Measurements from ENCODE around the gene GALNT11.

Gene GALNT11

DNA sequence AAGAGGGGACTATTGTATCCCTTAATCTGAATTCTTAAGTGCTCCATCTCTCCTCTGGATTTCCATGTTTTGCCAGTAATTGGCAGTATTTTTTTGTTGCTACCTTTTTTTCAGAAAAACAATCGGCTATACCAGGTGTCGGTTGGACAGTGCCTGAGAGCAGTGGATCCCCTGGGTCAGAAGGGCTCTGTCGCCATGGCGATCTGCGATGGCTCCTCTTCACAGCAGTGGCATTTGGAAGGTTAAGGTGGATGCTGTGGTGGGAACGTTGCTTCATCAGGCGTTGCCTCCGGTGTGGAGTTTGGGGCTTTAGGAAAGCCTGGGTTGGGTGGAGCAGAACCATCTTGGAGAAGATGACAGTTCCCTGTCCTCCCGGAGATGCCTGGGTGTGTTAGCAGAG is 96.0 kb downstream of the GALNT11 start:
- no peak for DNase-seq

DNA sequence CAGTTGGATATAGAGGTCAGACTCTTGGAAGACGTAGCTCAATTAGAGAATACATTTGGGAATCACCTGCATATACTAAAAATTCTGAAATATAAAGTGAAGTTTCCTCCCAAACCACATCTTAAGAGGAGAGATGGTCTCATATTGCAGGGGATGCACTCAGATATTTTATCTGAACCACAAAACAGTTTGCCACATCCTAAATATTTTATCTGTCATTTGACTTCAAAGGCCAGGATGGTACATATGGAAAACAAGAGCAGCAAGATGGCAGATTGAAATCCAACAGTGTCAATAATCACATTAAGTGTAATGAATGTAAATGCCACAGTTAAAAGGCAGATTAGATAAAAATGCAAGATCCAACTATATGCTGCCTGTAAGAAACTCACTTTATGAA is 97.1 kb downstream of the GALNT11 start:
- no peak for DNase-seq

DNA sequence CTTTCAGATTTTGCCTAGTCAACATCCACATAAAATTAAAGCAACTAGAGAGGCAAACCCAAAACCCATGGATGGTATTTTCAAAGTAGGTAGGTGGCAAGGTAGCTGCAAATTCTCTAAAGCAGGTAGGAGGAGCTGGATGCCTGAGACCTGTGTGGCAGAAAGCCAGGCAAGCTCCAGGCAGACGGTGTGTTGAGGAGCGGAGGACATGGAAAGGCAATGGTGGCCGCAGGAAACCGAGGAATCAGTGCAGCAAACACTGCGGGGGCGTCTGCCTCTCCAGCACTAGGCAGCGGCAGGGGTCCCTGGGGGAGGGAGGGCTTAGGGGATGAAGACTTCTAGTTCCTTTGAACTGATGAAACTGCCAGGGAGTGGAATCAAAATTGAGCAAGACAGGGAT is 101.3 kb downstream of the GALNT11 start:
- DNase-seq, result no peak

DNA sequence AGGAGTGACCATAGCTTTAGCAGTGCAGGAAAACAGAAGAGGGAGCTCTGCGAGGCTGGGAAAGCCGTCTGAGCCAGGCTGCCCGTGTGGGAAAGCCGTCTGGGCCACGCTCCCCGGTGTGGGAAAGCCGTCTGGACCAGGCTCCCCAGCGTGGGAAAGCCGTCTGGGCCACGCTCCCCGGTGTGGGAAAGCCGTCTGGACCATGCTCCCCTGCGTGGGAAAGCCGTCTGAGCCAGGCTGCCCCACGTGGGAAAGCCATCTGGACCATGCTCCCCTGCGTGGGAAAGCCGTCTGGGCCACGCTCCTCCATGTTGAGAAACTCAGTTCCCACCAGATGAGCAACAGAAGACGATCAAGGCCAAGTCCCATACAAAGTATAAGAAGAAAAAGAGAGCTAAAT is 101.8 kb downstream of the GALNT11 start:
- DNase-seq, result no peak

DNA sequence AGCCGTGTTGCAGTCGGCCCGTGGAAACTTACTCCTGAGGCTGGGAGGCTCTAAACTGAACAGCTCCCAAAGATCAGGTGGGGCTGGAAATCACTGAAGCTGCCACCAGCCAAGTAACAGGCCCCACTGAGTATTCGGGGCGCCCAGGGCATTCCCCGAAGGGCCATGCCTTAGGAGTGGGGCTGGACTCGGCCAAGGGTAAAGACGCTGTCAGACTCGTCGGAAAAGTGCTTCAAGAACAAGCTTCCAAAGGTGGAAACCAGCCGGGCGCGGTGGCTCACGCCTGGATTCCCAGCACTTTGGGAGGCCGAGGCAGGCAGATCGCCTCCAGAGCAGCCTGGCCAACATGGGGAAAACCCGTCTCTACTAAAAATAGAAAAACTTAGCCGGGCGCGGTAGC is 102.8 kb downstream of the GALNT11 start:
- no peak for DNase-seq

- no peak for DNase-seq
Observed at GRCh38 chr7:152128741-152129461, 103.4 kb downstream of the GALNT11 start.

DNA sequence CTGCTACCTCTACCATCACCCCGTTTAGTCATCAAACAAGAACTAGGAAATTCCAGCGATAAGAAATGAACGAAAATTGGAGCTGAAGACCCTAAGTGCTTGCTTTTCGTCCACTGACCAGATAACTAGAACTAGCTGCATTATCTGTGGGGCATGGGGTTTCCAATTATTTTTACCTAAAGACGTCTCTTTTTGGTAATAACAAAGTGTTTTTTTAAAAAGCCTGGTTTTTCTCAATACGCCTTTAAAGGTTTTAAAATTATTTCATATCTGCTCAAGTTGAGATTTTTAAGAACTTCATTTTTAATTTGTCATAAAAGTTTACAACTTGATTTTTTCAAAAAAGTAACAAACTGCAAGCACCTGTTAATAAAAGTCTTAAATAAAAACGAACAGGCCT is 104.2 kb downstream of the GALNT11 start:
- no peak for DNase-seq

DNA sequence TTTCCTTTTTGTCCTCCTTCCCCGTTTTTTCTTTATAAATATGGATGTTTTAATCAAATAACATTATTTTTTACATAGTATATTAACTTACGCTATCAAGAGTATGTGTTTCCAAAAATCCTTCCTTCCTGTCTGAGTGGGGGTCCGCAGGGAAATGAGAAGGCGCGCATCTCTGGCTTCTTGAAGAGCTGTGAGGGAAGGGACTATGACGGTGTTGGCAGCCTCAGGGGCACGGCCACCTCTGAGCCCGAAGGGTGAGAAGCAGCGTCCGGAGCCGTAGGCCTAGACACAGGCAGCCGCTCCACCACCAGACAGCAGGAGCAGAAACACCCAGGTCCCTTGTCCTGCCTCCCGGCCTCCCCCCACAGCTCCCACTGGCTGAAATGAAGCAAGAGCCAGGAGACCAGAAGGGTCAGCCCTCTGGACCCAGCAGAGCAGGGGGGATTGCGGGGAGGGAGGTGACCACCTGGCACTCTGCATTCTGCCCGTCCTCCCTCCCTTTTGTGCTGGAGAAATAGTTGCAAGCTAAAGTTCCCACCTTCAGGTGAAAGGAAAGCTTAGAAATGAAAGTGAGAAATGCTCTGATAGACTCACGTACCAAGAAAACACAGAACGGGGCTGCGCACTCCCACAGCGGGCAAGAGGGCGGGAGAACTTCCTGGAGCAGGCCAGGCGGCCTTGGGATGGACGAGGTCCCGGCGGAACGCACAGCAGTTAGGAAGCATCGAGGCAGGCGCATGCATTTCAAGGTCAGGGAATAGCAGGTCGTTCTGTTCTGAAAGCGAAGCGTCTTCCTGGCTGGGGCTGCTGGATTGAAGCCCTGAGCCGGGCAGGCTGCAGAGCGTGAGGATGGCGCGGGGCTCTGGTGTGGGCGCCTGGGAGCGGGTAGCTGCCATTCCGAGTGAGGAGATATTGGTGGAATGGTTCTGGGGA is 105.5 kb downstream of the GALNT11 start:
- DNase-seq, result no peak

GRCh38 chr7:152131981-152132494 is 106.6 kb downstream of the GALNT11 start:
- no peak for DNase-seq

DNA sequence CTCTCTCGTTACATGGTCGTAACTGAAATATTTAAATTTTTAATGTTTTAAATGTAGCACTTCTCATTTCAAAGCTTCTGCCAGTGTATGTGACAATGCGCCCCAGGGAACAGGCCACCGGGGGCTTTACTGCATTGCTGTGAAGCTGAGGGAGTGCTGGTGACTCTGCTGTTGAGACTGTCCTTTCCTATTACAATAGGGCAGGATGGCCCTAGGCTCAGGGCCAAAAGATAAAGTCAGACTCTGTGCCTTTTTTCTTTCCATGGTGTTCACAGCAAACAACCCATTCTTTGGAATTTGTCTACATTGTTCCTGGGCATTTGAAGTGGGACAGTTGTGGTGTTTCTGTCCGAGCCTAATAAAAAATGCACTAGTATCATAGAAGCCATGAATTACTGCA is 107.3 kb downstream of the GALNT11 start:
- DNase-seq, result no peak

DNA sequence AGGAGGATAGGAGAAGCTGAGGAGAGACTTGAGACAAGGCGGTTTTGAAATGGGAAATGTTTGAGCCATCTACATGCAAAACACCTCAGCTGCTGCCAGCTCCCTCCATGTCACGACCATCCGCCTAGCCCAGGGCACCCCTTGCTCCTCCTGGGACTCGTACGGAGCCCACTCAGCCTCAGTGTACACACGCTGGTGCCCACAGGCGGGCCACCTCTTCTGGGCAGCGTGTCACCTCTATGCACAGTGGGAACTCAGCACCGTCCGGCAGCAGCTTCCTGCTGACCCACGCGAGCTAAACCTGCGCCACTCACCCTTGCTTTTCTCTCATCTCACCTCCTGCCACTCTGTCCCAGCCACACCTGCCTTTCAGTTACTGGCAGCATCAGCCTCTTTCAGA is 108.3 kb downstream of the GALNT11 start:
- no peak for DNase-seq

DNA sequence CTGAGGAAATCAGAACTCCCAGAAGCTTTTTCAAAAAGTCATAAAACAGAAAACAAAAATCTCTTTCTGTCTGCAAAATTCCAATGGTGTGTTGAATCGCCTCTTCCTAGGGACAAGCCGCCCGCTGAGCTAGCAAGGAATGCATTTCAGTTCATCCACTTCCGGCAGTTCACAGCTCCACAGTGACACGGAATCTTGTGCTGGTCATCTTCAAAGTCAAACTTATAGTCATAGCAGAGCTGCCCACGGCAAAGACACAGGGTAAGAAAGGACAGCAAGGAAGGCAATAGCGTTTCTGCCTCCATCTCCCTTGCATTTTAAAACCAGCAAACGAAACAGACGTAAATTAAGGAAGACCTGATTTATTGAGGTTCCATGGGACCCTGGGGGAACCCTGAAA is 111.2 kb downstream of the GALNT11 start:
- DNase-seq, result no peak

DNA sequence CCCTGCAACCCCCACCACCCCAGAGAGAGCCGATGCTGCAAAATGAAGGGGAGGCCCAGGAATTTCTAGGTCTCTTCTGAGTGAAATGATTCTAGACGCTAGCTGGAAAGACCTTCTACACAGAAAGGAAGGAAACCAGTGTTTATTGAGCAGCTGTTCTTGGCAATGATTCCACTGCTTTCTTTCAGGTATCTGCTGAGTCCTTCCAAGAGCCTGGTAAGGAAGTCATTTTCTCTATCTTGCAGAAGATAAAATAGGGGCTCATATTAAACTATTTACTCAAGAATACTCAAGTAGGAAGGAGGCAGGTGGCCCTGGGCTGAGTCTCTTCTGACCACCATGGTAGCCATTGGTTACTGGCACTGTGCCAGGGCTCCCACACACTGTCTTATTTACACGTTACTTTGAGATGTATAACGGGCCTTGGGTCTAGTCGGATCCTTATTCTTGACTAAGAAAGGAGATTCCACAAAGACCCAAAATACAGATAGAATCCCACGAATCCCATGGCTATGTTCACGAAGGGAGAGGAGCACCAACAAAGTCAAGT is 112.1 kb downstream of the GALNT11 start:
- DNase-seq, result peak; percentile 71

DNA sequence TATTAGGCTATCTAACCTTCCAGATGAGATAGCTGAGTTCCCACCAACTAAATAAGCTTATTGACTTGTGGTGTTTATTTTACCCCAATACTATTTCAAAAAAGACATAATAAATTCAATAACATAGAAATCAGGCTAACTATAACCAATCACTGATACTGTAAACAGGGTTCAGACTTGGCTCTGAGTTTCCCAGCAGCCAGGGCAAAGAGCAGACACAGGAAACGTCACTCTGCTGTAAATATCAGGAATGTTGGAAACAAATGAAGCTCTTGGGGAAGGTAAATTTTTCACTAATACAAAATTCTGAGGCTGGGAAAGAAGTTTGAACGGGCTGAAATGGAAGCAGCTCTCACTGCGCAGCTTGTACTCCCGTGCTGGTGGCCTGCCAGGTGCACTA is 114.6 kb downstream of the GALNT11 start:
- DNase-seq, result no peak

DNA sequence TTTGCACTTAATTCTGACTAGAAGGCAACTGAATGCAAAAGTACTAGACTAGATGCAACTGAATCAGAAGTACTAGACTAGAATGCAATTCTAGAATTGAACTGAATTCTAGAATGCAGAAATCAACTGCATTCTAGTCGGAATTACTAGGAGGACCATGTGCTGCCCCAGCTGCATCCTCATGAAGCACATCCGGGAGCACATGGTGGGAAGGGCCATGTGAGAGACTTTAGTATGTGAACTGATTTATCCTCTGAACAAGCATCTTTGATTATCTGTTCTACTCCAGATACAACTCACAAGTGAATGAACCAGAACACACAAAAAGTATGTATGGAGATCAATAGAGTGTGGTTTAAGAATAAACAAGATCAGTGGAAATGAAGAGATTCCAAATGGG is 115.1 kb downstream of the GALNT11 start:
- no peak for DNase-seq

DNA sequence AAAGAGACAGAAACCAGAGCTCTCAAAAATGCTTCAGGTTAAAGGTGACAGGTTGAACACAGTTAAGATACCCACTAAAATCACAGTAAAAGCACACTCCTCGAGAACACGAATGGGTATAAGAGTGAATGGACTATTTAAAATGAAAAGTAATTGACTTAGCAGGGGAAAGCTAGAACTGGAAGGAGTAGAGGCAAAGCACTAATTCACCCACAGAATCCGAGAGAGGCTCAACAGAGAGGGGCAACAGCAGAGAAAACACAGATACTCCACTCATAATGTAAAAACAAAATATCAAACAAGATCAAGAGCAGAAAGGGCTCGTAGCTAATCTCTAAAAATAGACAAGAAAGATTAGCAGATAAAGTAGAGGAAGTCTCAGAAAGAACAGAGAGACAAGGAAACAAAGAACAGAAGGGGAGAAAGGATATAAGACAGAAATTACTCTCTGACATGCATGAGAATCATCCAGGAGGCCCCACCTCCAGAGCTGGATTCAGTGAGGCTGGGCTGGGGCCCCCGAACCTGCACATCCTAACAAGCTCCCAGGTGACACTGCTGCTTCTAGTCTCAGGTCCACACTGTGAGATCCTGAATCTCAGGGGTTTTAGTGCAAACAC is 117.6 kb downstream of the GALNT11 start:
- DNase-seq, result no peak

GRCh38 chr7:152144557-152145245 is 119.2 kb downstream of the GALNT11 start:
- DNase-seq, result no peak

DNA sequence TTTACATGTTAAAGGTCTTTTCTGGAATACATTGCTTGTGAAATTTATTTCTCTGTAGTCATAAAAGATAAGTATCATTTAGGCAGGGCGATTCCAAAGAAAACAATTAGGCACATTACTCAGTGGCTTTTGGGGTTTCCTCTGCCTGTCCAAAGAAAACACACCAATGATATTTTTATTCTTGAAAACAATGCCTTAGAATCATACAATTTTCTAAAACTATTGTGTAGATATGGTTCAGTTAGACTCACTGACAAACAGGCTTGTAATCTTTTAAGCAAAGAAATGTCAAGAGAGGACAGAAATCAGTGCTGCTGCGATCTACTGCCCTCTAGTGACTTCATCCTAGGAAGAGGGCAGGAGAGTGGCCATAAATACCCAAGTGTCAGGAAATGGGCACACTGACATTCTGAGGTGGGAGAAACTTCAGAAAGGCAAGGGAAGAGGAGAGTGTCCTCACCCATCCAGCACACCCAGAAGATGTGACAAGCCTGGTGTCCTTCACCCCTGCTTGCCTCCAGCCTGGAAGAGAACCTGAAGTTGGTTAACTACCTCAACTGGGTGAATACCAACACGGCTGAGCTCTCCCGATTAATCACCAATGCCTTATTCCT is 120.5 kb downstream of the GALNT11 start:
- DNase-seq, result no peak

GRCh38 chr7:152148706-152149105 is 123.2 kb downstream of the GALNT11 start:
- DNase-seq, result no peak

DNA sequence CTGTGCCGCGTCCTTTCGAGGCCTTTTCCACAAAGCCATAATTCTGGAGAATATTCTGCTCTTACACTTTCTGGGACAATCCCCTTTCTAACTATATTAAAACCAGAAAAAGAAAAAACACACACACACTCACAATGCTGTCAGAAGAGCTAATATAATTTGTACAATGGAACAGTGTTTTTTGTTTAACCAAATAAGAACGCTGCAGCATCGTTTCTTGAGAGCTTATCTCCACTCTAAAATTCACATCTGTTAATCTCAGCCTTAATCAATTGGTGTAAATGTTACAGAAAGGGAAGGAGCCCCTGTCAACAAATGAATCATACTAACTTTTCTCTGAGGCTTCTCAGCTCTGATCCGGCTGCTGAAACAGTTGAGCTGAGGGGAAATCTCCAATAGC is 123.9 kb downstream of the GALNT11 start:
- no peak for DNase-seq

GRCh38 chr7:152152267-152152666 is 126.8 kb downstream of the GALNT11 start:
- no peak for DNase-seq
